ENCODE data around the gene STAT4.

Gene STAT4

GRCh38 chr2:190994148-190994547, 156.6 kb downstream of the STAT4 start:
- Histone ChIP-seq H3K9me3 (ENCODE audit: control insufficient read depth, insufficient read depth, low read length) (no peaks in the 10 kb centered on the region), H3K27ac (ENCODE audit: low read depth, low read length) (no peak overlapping the region), H3F3A (ENCODE audit: control insufficient read depth, insufficient read depth) (no peaks in the 10 kb centered on the region), H3K4me1 (ENCODE audit: control insufficient read depth, low read length) (no peaks in the 10 kb centered on the region), H3K79me2 (ENCODE audit: control insufficient read depth, low read length) (no peaks in the 10 kb centered on the region), H3K4me2 (ENCODE audit: low read length) (no peak overlapping the region), H3K9me2 (replicated peaks; ENCODE audit: control insufficient read depth, low read length) (no peaks in the 10 kb centered on the region), H3K27me3 (ENCODE audit: control insufficient read depth, low read length) (no peaks in the 10 kb centered on the region), H3K4me3 (ENCODE audit: low read length) (no peak overlapping the region), H3K36me3 (ENCODE audit: control insufficient read depth, low read length) (no peaks in the 10 kb centered on the region), H4K20me1 (ENCODE audit: control insufficient read depth, insufficient read depth, low read depth, low read length) (no peaks in the 10 kb centered on the region)
- TF ChIP-seq EZH2phosphoT487 (IDR thresholded peaks at IDR 0.05; ENCODE audit: borderline replicate concordance, low read length), result no peak
- TF ChIP-seq CTCF (IDR thresholded peaks at IDR 0.05; ENCODE audit: low read depth, low read length, poor library complexity, severe bottlenecking), result no peak

- Histone ChIP-seq H3K27me3 (ENCODE audit: control insufficient read depth, low read length) (no peaks in the 10 kb centered on the region), H3K9me2 (replicated peaks; ENCODE audit: control insufficient read depth, low read length) (no peaks in the 10 kb centered on the region), H3K9me3 (ENCODE audit: control insufficient read depth, insufficient read depth, low read length) (no peaks in the 10 kb centered on the region), H3F3A (ENCODE audit: control insufficient read depth, insufficient read depth) (no peaks in the 10 kb centered on the region), H4K20me1 (ENCODE audit: control insufficient read depth, insufficient read depth, low read depth, low read length) (no peaks in the 10 kb centered on the region), H3K4me1 (ENCODE audit: control insufficient read depth, low read length) (no peaks in the 10 kb centered on the region), H3K4me2 (ENCODE audit: low read length) (no peak overlapping the region), H3K79me2 (ENCODE audit: control insufficient read depth, low read length) (no peaks in the 10 kb centered on the region), H3K4me3 (ENCODE audit: low read length) (no peak overlapping the region), H3K27ac (ENCODE audit: low read depth, low read length) (no peak overlapping the region), H3K36me3 (ENCODE audit: control insufficient read depth, low read length) (no peaks in the 10 kb centered on the region)
- TF ChIP-seq CTCF (IDR thresholded peaks at IDR 0.05; ENCODE audit: low read depth, low read length, poor library complexity, severe bottlenecking) (no peak), EZH2phosphoT487 (IDR thresholded peaks at IDR 0.05; ENCODE audit: borderline replicate concordance, low read length) (no peak)
These were observed 157.5 kb downstream of the STAT4 start for GRCh38 chr2:190993292-190993643.

GRCh38 chr2:190990132-190990531, 160.7 kb downstream of the STAT4 start:
- no peaks in the 10 kb centered on the region for H3F3A ChIP-seq (ENCODE audit: control insufficient read depth, insufficient read depth)
- TF ChIP-seq CTCF (IDR thresholded peaks at IDR 0.05; ENCODE audit: low read depth, low read length, poor library complexity, severe bottlenecking), result no peak
- no peak for TF ChIP-seq EZH2phosphoT487 (IDR thresholded peaks at IDR 0.05; ENCODE audit: borderline replicate concordance, low read length)
- H3K9me3 ChIP-seq (ENCODE audit: control insufficient read depth, insufficient read depth, low read length), result no peaks in the 10 kb centered on the region
- no peaks in the 10 kb centered on the region for H3K36me3 ChIP-seq (ENCODE audit: control insufficient read depth, low read length)
- no peaks in the 10 kb centered on the region for H3K9me2 ChIP-seq (replicated peaks; ENCODE audit: control insufficient read depth, low read length)
- no peaks in the 10 kb centered on the region for H4K20me1 ChIP-seq (ENCODE audit: control insufficient read depth, insufficient read depth, low read depth, low read length)
- H3K27ac ChIP-seq (ENCODE audit: low read depth, low read length), result no peak overlapping the region
- no peaks in the 10 kb centered on the region for H3K4me1 ChIP-seq (ENCODE audit: control insufficient read depth, low read length)
- no peaks in the 10 kb centered on the region for H3K27me3 ChIP-seq (ENCODE audit: control insufficient read depth, low read length)
- H3K4me2 ChIP-seq (ENCODE audit: low read length), result no peak overlapping the region
- no peak overlapping the region for H3K4me3 ChIP-seq (ENCODE audit: low read length)
- H3K79me2 ChIP-seq (ENCODE audit: control insufficient read depth, low read length), result no peaks in the 10 kb centered on the region

- Histone ChIP-seq H3F3A (ENCODE audit: control insufficient read depth, insufficient read depth) (no peaks in the 10 kb centered on the region), H3K9me2 (replicated peaks; ENCODE audit: control insufficient read depth, low read length) (no peaks in the 10 kb centered on the region), H3K4me2 (ENCODE audit: low read length) (no peak overlapping the region), H4K20me1 (ENCODE audit: control insufficient read depth, insufficient read depth, low read depth, low read length) (no peaks in the 10 kb centered on the region), H3K4me1 (ENCODE audit: control insufficient read depth, low read length) (no peaks in the 10 kb centered on the region), H3K79me2 (ENCODE audit: control insufficient read depth, low read length) (no peaks in the 10 kb centered on the region), H3K27me3 (ENCODE audit: control insufficient read depth, low read length) (no peaks in the 10 kb centered on the region), H3K27ac (ENCODE audit: low read depth, low read length) (no peak overlapping the region), H3K4me3 (ENCODE audit: low read length) (no peak overlapping the region), H3K9me3 (ENCODE audit: control insufficient read depth, insufficient read depth, low read length) (no peaks in the 10 kb centered on the region), H3K36me3 (ENCODE audit: control insufficient read depth, low read length) (no peaks in the 10 kb centered on the region)
- TF ChIP-seq CTCF (IDR thresholded peaks at IDR 0.05; ENCODE audit: low read depth, low read length, poor library complexity, severe bottlenecking) (no peak), EZH2phosphoT487 (IDR thresholded peaks at IDR 0.05; ENCODE audit: borderline replicate concordance, low read length) (no peak)
These were observed 161.9 kb downstream of the STAT4 start for GRCh38 chr2:190988910-190989309.
